D721Med (cell line): ENCODE measurements around the gene LRMDA.

ENCODE experiments used
- DNase-seq: peaks from one replicate; pipeline ENCODE4 v3.0.0; 2011; ENCODE audit warnings: low spot score; ENCODE audit not compliant: insufficient read length
- FAIRE-seq: peaks from 2 replicates; lab custom pipeline; 2011; peaks lifted over from hg19 to GRCh38; lab: Jason Lieb, UNC
- TF ChIP-seq, protein P1 (sequence below): IDR thresholded peaks from 2 replicates; pipeline ENCODE4 v1.5.1; 2012; ENCODE audit warnings: mild to moderate bottlenecking, control low read depth; ENCODE audit not compliant: insufficient read depth; ENCODE audit errors: missing control alignments

Gene LRMDA

DNA sequence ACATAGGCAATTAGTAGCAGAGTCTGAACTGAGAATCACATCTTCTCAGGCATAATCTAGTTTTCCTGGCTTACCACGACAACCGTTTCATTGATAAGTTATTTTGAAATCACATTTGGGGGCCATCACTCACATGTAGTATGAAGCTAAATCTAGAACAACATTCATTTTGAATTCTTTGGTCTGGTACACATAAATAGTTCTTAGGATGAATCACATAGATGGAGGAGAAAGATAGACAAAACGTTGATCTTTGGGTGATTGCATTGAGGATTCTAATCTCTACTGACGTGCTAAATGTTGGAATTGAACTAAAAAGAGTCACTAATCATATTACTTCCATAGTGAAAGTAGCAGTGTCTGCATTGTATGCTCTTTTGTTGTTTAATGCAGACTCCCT lies 1022.6 kb downstream of the LRMDA start:
- no peak for FAIRE-seq
- TF ChIP-seq, protein P1, sequence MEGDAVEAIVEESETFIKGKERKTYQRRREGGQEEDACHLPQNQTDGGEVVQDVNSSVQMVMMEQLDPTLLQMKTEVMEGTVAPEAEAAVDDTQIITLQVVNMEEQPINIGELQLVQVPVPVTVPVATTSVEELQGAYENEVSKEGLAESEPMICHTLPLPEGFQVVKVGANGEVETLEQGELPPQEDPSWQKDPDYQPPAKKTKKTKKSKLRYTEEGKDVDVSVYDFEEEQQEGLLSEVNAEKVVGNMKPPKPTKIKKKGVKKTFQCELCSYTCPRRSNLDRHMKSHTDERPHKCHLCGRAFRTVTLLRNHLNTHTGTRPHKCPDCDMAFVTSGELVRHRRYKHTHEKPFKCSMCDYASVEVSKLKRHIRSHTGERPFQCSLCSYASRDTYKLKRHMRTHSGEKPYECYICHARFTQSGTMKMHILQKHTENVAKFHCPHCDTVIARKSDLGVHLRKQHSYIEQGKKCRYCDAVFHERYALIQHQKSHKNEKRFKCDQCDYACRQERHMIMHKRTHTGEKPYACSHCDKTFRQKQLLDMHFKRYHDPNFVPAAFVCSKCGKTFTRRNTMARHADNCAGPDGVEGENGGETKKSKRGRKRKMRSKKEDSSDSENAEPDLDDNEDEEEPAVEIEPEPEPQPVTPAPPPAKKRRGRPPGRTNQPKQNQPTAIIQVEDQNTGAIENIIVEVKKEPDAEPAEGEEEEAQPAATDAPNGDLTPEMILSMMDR, result no peak
- DNase-seq, result no peak

DNA sequence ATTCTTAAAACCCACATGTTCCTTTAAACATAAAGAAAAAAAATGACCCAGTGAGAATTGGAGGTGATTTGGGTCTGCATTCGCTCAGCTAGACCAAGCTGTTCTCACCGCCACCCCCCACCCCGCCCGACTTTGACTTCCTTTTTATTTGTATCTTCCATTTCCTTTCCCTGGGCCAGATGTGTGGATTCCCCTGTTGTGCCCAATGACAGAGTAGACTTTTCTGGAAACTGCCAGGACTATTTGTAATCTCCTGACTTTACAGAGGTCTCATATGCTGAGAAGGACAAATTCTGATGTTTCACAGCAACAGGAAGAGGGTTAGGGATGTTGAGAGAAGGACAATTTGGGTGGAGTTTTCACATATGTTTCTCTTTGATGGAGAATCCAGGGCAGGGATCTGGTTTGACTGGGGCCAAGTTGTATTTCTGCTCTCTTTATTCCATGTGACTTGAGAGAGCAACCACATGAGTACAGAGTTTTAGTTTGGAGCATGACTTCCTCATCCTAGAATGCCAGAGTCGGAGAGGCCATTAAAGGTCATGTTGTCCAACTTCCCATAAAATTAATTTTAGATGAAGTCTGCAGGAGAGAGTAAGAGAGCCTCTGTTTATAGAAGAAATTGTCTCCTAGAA lies 1023.2 kb downstream of the LRMDA start:
- DNase-seq (no peak), FAIRE-seq (no peak)
- TF ChIP-seq, protein P1, result no peak

DNA sequence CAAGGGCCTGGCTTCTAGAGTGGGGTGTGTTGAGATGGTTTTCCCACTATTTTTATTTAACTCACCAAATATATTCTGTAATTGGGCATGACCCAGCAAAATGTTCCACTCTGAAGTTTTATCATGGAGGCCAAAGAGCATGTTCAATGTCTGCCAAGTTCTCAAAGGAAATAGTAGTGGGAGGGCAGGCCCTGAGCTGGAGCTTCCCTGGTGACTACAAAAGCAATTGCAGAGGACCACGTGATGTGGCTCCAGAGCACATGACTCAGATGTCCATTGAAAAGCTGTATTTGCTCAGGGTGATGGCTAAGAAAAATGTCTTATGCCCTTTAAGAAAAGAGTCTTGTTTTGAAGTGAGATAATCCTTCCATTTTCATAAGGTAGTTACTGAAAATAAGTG lies 1024.8 kb downstream of the LRMDA start:
- TF ChIP-seq, protein P1, result no peak
- FAIRE-seq, result no peak
- DNase-seq, result no peak

DNA sequence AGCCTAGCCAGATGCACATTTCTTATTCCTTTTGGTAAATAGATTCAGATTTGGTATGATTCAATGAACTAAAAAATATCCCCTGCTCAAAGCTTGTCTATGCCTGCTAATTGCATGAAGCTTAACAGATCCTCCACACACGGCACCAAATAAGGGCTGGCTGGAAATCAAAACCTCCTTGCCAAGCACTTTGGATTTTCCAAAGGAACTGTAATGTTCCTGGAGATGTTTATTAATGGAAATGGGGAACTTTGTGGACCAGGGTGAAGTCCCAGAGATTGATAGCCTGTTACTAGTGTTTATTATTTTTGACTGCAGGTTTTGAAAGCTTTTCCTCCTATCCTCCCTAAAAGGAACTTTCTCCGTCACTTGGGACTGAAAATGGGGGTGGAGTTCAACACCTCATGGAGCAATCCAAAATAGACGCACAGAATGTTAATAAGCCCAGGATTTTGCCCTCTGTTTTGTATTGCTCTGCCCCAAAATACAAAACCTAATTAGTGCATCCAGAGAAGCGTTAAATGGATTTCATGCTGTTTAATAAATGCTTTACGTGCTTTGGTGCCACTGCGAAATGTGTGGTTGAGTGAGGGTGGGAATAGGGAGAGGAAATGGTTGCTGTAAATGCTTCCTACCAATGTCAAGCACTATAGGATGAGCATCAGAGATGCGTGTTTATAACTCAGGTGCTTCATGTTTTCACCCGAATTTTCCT lies 1027.7 kb downstream of the LRMDA start:
- TF ChIP-seq, protein P1, result no peak
- no peak for FAIRE-seq
- no peak for DNase-seq

DNA sequence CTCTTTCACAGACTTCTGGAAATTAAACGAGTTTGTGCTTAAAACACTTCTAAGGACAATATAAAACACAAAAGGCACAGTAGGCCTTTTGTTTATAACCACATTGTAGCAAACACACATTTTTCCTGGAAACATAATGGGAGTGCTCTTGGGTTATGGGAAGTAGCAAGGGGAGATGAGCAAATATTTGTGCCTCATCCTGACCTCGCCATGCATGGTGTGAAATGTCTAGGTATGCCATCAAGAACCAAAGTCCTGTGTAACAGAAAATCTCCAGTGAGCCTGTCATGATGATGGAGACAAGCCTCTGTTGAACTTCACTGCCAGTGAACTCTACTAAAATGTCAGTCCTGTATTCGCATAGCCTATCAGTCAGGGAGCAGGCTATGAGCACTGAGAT lies 1029.6 kb downstream of the LRMDA start:
- no peak for FAIRE-seq
- TF ChIP-seq, protein P1, result no peak
- DNase-seq, result no peak

DNA sequence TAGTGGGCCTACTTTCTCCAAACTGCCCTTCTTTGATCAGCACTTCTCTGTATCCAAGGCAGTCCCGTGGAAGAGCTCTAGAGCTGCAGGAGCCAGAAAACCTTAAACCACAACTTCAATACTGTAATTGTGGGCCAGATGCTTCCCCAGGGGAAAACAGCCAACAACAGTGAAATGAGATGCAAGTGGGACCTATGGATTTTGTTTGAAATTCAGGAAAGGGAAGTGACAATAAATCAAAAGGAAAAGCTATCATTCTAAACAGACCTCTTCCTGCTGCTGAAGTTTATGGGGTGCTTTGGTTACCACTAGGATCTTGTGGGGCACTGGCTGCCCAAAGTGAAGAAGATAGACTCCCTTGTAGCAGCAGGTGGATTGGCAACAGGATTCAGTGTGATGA lies 1031.7 kb downstream of the LRMDA start:
- FAIRE-seq, result no peak
- TF ChIP-seq, protein P1, result no peak
- no peak for DNase-seq
